ENCODE data around the gene CCDC122.
A peak's percentile ranks its signal among the peaks of the same experiment; 100 is the strongest.

The CCDC122 gene

DNA sequence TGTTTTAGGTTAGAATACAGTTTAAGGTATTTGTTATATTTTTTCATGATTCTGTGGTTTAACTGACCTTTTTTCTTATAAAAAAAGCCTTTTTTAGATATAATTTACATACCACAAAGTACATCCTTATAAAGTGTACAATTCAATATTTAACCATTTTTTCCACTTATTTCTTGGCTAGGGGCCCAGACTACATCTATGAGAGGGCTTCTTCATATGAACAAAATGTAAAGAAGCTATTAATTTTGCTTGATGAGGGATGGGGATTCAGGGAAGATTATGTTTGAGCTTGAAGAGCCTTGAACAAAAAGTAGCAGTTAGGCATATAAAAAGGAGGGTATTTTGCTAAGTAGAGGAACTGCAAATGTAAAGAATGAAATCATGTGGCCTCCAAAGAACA is 2.2 kb downstream of the CCDC122 start:
- DNase-seq (ENCODE audit: low spot score), result no peak

DNA sequence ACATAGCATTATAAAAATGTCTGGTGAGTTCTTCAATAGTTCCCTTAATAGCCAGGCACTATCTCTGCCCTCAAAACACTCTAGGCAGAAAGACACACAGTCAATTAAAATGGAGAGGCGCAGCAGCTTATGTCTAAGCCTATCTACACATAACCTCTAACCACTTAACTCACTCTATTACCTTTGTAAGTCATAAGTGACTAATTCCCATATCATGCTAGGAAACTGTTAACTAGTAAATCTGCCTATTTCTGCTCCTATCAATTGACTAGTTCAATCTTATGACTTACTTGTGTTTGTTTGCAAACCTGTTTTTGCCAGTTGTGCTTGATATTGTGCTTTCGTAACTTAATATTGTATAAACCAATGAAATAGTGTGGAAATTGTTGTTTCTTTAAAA is 3.2 kb downstream of the CCDC122 start:
- DNase-seq (ENCODE audit: low spot score), result no peak

DNA sequence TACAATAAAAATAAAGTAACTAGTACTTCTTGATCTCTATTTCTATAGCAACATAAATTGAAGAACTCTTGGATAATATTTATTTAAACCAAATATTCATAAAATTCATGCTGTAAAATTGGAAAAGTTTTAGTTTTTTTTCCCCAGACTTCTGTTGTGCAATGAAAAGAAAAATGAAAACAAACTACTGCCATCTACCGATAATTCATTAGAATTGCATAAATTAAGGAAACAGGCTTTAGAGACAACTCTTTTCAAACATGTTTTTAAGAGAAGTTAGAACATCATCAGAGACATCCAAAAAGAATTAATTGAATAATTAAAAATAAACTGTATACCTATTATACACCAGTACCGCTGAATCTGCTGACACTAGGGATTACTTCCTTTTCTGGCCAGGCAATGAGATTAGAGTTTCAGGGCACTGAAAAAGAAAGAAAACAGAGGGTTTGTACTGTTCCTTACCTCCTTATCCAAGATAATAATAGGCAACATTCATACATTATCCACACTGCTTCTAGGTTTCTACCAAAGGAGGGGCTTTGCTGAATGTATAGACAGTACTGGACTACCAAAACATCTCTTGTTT is 4.9 kb downstream of the CCDC122 start:
- DNase-seq (ENCODE audit: low spot score), result peak; percentile 31

DNA sequence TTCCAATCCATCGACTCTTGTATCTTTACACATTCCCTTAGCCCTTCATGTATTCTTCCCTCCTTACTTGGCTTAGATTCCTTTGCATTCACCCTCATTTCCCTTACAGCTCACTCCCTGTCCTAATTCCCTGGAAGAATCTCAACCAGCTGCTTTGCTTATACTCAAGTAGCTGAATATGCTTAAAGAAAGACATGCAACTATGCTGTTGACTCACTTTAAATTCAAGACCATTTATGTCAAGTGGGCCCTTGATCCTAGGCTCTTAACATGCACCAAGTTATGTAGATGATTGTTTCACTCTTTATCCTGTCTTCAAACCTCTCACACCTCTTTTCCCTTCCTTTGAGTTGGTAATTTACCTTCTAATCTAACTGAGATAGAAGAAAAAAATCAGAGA is 7.4 kb downstream of the CCDC122 start:
- DNase-seq (ENCODE audit: low spot score), result no peak

DNA sequence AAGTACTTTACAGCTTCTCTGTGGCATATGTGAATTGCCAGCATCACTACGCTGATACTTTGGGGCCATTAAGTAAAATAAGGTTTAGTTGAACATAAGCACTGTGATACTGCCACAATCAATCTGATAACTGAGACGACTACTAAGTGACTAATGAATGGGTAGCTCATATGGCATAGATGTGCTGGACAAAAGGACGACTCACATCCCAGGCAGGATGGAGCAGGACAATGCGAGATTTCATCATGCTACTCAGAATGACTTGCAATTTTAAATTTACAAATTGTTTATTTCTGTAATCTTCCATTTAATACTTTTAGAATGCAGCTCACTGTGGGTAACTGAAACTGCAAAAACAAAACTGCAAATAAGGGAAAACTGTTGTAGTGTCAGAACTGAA is 13.6 kb downstream of the CCDC122 start:
- peak; percentile 17 for DNase-seq (ENCODE audit: low spot score)

DNA sequence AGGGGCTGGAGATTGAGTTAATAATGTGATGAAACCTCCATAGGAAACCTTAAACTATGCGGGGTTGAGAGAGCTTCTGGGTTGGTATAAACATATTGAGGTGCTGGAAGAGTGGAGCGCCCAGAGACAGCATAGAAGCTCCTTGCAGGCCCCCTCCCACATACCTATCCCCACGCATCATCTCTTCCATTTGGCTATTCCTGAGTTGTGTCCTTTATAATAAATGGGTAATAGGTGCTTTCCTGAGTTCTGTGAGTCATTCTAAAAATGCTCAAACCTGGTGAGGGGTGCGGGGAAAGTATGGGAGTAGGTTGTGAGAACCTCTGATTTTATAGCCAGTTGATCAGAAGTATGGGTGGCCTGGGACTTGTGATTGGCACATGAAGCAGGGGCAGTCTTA is 14.6 kb downstream of the CCDC122 start:
- DNase-seq (ENCODE audit: low spot score), result no peak

DNA sequence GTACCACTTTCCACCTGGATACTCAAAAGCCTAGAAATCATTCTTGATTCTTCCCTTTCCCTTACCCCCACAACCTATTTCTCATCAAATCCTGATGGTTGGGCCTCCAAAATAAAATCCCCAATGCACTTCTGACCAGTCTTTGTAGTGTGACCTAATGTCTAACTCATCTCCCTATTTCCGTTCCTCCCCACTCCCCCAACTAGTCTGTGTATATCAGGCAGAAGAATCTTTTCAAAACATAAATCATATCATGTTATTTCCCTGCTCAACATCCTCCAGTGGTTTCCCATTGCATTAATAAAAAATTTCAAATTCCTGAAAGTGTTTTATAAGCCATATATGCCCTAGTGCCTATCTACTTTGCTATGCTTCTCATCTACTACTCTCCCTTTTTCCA is 17.7 kb downstream of the CCDC122 start:
- no peak for DNase-seq (ENCODE audit: low spot score)

DNA sequence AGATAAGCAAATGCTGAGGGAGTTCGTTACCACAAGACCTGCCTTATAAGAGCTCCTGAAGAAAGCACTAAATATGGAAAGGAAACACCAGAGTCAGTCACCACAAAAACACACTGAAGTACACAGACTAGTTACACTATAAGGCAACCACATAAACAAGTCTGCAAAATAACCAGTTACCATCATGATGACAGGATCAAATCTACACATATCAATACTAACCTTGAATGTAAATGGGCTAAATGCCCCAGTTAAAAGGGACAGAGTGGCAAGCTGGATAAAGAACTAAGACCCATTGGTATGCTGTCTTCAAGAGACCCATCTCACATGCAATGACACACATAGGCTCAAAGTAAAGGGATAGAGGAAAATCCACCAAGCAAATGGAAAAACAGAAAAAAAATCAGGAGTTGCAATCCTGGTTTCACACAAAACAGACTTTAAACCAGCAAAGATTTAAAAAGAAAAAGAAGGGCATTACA is 26.6 kb downstream of the CCDC122 start:
- DNase-seq (ENCODE audit: low spot score), result no peak

DNA sequence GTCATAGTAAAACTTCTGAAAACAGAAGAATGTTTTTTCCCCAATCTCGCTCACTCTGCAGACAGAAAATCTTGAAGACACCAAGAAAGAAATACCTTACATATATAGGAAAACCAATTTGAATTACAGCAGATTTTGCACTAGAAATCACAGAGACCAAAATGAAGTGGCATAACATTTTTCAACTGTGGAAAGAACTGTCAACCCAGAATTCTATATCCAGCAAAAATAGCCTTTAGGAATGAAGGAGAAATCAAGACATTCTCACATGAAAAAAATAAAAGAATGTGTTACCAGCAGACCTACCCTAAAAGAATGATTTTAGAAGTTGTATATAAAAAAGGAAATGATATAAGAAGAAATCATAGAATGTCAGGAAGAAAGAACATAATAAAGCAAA is 28.7 kb downstream of the CCDC122 start:
- no peak for DNase-seq (ENCODE audit: low spot score)

DNA sequence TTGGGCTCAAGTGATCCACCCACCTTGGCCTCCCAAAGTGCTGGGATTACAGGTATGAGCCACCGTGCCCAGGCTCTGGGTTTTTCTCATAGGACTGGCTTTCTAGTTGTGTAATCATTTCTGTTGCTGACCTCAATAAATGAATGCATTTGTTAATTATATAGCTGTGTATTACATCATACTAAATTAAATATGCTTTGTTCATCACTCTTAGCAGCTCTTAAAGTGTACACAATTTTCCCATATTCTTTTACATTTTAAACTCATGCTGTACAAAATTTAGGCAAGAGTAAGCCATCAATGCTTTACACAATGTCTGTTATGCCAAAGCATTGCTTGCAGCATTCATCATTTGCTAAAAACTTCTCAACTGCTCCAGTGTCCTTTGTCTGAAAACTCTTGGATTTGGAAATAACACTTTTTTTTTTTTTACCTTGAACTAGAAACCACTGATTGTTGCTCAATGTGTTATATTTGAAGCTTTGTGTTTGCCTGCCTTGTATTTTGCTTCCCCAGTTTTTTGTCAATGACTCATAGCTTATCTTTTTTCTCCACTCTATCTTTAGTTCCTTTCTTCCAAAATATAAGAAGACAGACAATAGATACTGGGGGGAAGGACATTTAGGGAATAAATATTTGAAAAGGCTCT is 31.4 kb downstream of the CCDC122 start:
- DNase-seq (ENCODE audit: low spot score), result no peak

DNA sequence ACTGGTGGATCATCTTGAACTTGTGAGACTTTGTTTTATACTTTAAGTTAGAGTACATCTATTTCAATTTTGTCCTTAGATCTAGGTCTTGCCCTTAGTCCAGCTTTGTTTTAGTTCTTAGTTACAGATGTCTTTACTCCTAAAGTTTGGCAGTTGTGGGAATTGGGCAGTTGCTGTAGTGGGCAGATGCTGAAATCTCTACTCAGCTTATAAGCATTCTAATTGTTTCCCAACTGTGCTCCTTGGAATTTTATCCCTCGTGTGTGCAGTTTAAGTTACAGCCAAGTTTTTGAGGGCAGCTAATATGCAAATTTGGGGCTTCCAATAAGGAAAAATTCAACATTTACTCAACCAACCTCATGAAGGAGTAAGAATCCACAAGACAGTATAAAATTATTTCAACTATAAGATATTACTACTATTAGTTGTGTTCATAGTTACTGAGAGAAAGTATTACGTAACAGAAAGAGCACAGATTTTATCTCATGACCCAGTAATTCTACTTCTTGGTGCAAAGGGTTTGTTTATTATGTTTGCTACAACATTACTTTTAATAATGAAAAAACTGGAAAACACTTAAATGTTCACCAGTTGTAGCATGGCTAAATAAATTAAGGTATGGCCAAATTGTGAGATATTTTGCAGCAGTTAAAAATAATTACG is 32.9 kb downstream of the CCDC122 start:
- no peak for DNase-seq (ENCODE audit: low spot score)

DNA sequence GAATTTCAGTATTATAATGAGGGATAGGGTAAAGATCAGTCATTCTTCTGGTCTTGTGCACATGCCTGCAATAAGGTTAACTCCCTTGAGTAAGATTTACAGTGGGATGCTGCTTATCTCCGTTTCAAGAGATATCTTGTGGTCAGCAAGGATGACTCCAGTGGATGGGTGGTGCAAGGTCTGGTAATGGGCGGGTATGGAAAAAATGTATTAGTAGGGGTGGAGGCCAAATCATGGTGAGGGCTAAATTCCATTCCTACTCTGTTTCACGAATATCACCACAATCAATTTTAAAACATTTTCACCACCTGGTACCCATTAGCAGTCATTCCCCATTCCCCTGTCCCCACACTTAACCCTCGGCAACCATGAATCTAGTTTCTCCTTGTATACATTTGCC is 40.6 kb downstream of the CCDC122 start:
- no peak for DNase-seq (ENCODE audit: low spot score)

DNA sequence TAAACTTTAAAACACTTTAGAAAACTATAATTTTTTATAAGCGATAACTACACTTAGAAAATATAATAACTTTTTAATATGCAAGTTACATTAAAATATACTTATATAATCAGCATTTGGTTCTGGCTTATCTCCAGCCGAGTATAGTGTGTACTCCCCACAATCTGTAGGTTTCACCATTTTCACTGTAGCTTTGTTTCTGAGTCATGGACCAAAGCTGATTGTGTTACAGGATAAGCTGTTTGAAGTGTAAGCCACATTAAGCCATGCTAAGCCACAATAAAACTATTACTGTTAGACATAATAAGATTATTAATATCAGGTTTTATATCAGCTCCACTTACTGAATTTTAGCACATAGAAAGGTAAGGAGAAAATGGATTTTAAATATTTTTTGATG is 43.8 kb downstream of the CCDC122 start:
- DNase-seq (ENCODE audit: low spot score), result no peak

DNA sequence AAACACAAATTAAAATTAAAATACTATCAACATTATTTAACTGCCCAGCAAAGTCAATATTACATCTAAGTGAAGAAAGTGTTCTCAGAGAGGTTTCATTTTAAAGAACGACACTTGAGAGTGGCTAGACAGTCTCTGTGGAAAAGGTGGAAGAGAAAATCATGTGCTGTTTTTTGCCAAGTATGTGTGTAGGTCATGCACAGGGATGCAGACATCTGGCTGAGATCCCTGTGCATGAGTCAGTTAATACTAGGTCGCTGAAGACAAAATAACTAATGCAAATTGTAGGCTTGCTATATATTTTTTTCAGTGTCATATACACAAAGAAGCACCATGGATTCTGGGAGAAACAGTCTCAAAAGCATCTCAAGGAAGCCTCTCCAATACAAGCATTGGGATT is 48.5 kb downstream of the CCDC122 start:
- no peak for DNase-seq (ENCODE audit: low spot score)

DNA sequence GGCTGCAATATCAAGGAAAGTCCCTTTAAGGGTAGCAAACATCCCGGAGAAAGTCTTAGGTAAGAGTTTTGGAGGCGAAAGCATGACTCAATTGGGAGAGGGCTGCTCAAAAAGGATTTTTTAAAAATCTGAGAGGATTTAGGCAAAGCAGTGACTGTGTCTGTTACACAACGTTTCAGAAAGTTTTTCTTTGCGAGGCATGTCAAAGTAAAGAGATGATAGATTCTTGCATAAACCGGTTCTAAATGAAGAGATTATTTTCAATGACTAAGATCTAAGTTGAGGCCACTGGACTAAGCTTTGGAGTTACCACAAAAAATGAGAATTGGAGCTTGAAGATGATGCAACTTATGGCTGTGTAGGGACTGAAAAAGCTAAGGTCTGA is 49.1 kb downstream of the CCDC122 start:
- no peak for DNase-seq (ENCODE audit: low spot score)

DNA sequence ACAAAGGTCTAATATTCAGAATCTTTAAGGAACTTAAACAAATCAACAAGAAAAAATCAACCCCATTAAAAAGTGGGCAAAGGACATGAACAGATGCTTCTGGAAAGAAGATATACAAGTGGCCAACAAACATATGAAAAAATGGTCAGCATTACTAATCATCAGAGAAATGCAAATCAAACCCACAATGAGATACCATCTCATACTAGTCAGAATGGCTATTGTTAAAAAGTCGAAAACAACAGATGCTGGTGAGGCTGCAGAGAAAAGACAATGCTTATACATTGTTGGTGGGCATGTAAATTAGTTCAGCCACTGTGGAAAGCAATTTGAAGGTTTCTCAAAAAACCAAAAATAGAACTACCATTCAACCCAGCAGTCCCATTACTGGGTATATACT is 54.9 kb downstream of the CCDC122 start:
- DNase-seq (ENCODE audit: low spot score), result peak; percentile 82

DNA sequence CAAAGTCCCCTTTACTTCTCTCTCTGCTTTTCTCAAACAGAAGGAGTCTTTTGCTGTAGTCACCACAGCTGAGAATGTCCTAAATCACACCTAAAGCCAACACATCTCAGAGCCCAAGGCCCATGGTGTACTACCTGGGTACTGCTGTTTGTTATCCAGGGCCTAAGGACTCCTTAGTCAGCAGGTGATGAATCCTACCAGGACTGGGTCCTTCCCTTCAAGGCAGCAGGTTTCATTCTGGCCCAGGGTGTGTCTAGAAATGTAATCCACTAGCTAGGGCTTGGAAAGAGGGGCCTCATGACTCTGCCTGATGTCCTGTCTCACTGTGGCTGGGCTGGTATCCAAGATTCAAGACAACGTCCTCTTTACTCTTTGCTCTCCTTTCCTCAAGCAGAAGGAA is 56.6 kb downstream of the CCDC122 start:
- no peak for DNase-seq (ENCODE audit: low spot score)

DNA sequence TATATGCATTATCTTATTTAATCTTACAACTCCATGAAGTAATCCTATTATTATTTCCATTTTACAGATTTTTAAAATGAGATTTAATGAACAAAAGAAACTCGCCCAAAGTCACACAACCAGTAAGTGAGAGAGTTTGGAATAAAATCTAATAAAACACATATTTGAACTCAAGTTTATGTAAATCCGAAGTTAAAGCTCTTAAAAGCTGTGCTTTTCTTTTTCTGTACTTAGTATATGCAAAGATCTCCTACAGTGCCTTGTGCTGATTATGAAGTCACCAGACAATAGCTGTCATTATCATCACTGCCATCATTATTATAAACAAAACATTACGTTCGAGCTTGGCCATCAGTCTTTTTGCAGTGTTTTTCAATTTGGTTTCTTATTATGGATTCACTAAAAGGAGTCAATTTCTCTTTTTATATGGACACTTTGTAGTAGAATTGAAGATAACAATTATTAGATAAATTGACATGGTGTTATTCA is 63.1 kb downstream of the CCDC122 start:
- peak; percentile 51 for DNase-seq (ENCODE audit: low spot score)

DNA sequence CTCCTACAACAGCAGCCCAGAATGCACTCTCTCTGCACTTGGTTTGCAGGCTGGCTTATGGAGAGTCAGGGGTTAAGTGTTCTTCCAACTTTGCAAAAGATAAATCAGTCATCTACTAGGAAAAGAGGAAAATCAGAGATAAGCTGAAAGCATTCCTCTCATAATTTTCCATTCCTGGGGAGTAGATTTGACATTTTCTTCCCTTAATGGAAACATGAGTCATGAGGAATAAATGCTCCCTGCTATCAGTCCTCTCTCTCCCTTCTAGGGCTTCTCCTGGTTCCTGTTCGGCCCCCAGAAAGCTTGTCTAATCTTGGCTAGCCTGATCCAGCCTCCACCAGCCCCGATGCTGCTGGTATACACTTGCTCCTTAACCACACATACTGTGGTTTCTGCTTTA is 64.3 kb downstream of the CCDC122 start:
- no peak for DNase-seq (ENCODE audit: low spot score)

DNA sequence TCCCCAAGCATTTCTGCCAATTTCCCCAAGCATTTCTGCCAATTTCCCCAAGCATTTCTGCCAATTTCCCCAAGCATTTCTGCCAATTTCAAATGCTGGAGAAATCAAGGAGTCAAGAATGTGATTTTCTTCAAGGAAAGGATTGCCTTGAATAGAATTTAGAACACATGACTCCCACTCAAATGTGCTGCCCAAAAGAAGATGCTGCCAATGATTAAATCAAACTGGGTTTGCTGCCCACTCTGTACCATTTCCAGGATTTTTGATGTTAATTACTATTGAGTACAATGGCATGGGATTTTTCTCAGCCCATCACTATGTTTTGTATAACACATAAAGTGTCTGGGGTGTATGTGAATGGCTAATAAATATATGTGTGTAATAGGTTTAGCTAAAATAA is 70.9 kb downstream of the CCDC122 start:
- no peak for DNase-seq (ENCODE audit: low spot score)

DNA sequence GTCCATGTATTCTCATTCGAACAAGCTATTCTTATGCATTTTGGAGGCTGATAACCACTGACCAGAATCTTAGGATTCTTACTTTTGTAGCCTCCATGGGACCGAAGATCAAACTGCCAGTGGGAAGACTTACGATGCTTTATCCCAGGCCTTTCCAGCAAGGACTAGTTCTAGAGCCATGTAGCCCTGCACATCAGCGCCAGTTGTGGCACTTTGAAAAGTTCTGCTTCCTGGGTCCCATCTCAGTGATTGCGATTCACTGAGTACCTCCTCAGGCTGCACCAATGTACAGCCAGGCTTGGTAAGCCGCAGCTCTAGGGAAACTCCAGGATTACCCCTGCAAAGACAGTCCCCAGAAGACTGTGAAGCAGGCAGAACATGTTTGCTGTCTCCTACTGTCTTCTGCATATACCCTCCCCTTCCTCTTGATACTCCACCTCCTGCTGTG is 73.8 kb downstream of the CCDC122 start:
- no peak for DNase-seq (ENCODE audit: low spot score)

DNA sequence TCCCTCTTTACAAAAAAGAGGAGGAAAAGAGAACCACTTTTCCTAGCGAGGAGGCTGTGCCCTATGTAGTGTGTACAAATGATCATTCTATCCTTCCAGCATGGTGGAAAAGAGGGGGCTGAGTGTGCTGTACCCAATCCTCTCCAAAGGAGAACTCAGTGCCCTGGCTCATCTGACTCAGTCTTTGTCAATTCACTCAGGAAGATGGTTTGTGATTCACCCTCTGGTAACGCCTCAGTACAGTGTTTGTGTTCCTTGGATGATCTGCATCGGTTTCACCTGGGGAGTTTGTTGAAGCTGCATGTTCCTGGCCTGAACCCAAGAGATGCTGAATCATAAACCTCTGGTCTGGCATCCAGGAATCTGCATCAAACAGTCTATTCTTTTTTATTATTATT is 74.5 kb downstream of the CCDC122 start:
- DNase-seq (ENCODE audit: low spot score), result peak; percentile 68

DNA sequence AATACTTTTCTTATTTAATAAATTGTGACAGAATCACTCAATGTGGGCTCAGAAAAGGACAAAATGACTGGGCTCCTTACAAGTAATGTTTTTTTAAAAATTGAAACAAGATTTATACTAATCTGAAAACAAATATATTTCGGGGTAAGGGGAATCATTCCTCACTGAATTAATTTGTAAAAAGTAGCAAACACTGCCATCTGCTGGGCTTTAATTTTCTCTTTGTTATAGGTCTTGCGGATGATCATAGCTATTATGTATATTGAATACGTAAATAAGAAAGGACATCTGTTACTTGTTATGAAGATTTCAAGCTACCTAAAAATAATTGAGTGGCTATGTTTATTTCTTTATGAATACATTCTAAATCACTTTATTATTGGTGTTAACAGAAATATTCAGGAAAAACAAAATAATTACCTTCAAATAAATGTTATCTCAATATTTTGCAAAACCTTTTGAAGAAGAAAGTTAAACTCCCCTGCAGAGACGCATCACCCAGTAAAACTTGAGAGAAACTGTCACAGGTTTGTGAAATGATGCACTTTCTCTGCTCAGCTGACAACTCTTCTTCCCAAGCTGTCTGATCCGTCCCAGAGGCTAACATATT is 75.0 kb downstream of the CCDC122 start:
- peak; percentile 63 for DNase-seq (ENCODE audit: low spot score)
